GM18867 (cell line): ENCODE measurements around the gene CFAP20DC.
"Not testable (repeated sequence)": the region's sequence is repeated elsewhere in the genome, so short reads cannot be mapped to it uniquely, and the experiment has no call there.

Experiments used
- ATAC-seq: cut with Tn5 transposase; IDR thresholded peaks from one replicate; pipeline ENCODE4 v1.9.1; 2021; ENCODE audit warnings: mild to moderate bottlenecking, moderate library complexity; ENCODE audit not compliant: unreplicated experiment

The CFAP20DC gene

GRCh38 chr3:58751235-58751634 is 298.6 kb downstream of the CFAP20DC start:
- ATAC-seq: no peak

DNA sequence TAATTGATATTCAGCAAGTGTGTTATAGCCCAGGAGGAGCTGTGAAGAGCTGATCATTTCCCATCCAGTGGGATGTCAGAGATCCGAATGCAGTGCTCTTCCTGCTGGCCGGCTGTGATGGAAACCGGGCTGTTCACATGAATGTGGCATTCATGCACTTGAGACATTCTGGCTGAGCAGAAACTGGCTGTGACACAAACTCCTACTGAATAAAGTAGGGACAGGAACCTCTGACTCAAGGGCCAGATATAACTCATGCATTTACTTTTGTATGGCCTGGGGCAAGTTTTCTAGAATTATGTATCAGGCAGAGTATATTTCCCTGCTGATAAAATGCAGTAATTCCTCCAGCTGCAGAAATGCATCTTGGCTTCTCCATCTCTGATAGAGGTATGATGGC is 299.9 kb downstream of the CFAP20DC start:
- no peak for ATAC-seq

- ATAC-seq: no peak
These were observed 301.8 kb downstream of the CFAP20DC start for GRCh38 chr3:58748024-58748423.

DNA sequence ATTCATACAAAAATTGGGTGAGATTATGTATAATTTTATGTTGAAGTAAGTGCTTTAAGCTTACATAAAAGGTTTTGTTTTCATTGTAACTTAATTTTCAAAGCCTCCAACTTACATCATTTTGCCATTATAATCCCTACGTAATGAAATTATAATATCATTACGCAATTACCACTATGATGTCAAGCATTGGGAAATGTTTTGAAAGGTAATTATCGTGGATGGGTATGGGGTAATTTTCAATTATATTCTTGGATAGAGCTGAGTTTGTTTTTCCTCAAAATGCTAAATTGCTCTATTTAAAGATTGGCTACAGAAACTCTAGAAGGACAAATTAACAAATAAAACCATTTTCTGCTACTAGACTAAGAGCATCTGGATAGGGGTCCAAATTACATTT is 303.1 kb downstream of the CFAP20DC start:
- no peak for ATAC-seq

DNA sequence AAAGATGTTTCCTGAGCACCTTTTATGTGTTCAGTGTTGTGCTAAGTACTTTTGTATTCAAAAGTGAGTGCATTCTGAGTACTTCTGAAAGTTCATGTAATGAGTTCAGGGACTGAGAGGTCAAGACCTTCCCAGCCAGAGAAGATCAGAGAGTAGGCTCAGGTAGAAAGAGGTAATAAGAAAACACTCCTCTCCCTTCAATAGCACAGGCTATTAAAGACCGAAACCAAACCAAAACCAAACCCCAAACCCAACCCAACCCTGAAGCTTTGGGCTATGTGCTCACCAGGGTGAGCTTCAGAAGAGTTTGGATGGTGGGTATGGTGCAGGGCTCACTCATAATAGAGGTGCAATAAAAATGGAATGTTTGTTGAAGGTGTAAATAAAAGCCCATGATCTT is 306.5 kb downstream of the CFAP20DC start:
- ATAC-seq: peak; percentile 72

- ATAC-seq: no peak
These were observed 307.6 kb downstream of the CFAP20DC start for GRCh38 chr3:58742239-58742638.

DNA sequence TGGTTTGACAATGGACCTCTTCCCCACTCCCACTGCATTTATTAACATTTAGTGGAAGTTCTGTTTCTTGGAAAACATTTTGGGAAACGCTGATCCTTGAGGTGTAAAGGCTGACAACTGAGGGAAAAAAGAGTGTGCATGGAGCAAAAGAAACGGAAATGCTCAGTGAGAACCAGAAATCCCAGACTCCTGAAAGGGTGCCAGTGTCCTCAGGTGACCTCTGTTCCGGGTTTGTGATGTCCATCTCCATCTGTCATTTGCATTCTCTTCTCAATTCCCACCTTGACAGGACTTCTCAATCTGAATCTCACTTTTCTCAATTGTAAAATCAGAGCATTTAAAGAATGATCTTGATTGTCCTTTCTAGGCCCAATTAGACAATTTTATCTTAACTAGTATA is 312.2 kb downstream of the CFAP20DC start:
- no peak for ATAC-seq

- no peak for ATAC-seq
These were observed 318.2 kb downstream of the CFAP20DC start for GRCh38 chr3:58731673-58732072.

DNA sequence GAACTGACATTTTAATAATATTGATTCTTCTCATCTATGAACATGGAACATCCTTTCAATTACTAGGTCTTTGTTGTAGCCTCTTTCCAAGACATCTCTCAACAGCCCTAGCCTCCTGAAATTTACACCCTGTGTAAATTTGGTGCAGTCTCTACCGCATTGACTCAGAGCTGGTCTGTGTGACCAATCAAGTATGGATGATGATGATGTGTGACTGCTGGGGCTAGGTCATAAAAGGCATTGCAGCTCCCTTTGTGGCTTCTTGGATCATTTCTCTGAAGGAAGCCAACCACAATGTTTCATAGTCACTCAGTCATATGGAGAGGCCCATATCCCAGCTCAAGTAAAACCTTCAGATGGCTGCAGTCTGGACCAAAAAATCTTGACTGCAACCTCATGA is 321.1 kb downstream of the CFAP20DC start:
- ATAC-seq: no peak

GRCh38 chr3:58725326-58725853 is 324.4 kb downstream of the CFAP20DC start:
- ATAC-seq: peak; percentile 35

DNA sequence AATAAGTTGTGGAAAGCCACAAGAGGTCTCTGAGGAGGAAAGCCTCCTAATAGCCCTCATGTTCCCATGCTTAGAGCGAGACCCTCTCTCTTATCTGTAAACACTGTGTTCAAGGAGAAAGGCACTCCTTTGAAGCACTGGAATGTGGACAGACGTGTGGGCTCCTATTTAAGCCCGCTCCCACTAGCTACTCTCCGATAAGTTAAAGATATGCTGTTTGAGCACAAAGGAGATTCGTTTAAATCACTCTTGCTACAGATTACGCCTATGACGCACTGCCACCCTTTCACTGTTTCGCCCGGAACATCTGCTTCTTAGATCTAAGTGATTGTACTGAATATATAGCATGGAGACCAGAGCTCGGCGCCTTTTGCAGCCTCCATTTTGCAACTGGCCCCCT is 325.5 kb downstream of the CFAP20DC start:
- no peak for ATAC-seq

DNA sequence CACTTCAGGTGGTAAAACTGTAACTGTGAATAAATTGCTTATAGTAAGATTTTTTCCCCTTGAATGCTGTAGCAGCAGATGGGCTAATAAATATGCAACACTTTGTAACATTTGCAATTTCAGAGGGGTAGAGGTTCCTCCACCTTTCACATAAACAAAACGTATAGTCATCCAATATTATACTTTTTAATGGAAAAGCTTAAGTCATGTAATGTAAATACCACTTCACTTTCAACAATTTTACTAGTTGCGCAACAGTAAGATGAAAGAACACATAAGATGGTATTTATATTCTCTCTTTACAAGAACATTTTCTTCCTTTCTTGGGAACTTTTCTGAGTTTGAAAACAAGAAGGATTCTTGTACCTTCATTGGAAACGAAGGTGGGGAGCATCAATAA is 326.7 kb downstream of the CFAP20DC start:
- ATAC-seq: no peak

- ATAC-seq: no peak
These were observed 327.3 kb downstream of the CFAP20DC start for GRCh38 chr3:58722561-58722960.

GRCh38 chr3:58720526-58720925 is 329.3 kb downstream of the CFAP20DC start:
- ATAC-seq: no peak

GRCh38 chr3:58719684-58720083 is 330.1 kb downstream of the CFAP20DC start:
- ATAC-seq: no peak

- ATAC-seq: no peak
These were observed 336.0 kb downstream of the CFAP20DC start for GRCh38 chr3:58713715-58714401.

DNA sequence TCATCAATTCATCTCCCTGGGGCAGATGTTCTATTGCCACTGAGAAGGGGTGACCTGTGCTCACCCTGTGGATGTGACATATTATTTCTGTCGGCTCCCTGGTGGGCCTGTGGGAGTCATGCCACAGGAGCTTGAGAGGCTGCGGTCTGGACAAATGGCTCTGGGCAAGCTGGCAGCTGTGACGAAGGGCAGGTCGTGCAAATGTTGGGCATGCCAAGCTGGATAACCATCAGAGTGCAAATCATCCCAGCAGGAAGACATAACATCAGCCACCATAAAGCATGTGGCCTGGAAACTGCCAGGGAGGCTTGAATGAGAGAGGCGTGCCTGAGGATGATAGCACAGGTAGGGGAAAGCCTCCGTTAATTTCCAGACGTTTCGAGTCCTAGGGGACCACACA is 338.0 kb downstream of the CFAP20DC start:
- no peak for ATAC-seq

GRCh38 chr3:58708983-58709382 is 340.8 kb downstream of the CFAP20DC start:
- not testable (repeated sequence) for ATAC-seq

GRCh38 chr3:58708116-58708791 is 341.6 kb downstream of the CFAP20DC start:
- ATAC-seq: no peak

DNA sequence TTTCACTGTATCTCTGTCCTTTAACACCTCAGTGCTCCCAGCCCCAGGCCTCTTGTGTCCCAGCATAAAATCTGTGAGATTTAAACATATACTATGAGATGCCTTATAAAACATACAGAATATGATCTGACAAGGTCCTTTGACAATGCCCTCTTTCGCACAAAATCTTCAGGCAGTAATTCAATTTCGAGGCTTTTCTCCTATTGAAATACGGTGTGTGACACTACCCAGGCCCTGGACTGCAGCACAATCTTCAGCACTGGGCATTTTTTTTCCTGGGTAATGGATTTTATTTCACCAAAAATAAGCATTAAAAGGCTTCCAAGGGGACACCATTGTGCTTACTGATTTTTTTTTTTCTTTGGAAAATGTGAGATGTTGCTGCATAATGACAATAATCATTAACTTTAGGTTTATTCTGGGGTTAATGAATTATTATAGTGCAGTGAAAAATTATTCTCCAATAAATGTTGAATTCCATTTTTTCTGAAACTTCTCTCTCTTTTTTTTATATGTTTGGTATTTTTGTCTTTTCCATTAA is 342.4 kb downstream of the CFAP20DC start:
- no peak for ATAC-seq

GRCh38 chr3:58706395-58707167 is 343.2 kb downstream of the CFAP20DC start:
- no peak for ATAC-seq
